EH (cell line): ENCODE measurements around the gene TFEB.

ENCODE experiments used
- DNase-seq: peaks from one replicate; pipeline ENCODE4 v3.0.0-alpha.2; 2015; ENCODE audit warnings: low read depth

TFEB gene

GRCh38 chr6:41735427-41736185 is at the start of gene TFEB:
Gene TFEB, minus strand, starts transcription at chr6:41735608. Its CDS starts 44,395 bp downstream, at chr6:41691213.
- peak; percentile 90 for DNase-seq

GRCh38 chr6:41784581-41785171 is 49.3 kb upstream of the TFEB start:
- no peak for DNase-seq

GRCh38 chr6:41783106-41783780 is 47.8 kb upstream of the TFEB start:
- no peak for DNase-seq

GRCh38 chr6:41781366-41781730 is 45.9 kb upstream of the TFEB start:
- DNase-seq: no peak

GRCh38 chr6:41780551-41781365 is 45.4 kb upstream of the TFEB start, which contains the start of gene PRICKLE4:
Gene PRICKLE4, plus strand, starts transcription at chr6:41780782. Its CDS starts 2,692 bp downstream, at chr6:41783474.
- no peak for DNase-seq

- peak; percentile 90 for DNase-seq
Measured at GRCh38 chr6:41779788-41780550, 44.6 kb upstream of the TFEB start, which contains the start of gene FRS3. Gene FRS3, minus strand, starts transcription at chr6:41779900. Its CDS starts 2,913 bp downstream, at chr6:41776987.

GRCh38 chr6:41779336-41779735 is 43.9 kb upstream of the TFEB start:
- DNase-seq: no peak

GRCh38 chr6:41778895-41779294 is 43.5 kb upstream of the TFEB start:
- DNase-seq: no peak

GRCh38 chr6:41777551-41778285 is 42.3 kb upstream of the TFEB start:
- no peak for DNase-seq

- DNase-seq: no peak
Measured at GRCh38 chr6:41775293-41775882, 40.0 kb upstream of the TFEB start.

GRCh38 chr6:41774841-41775240 is 39.4 kb upstream of the TFEB start:
- DNase-seq: no peak

GRCh38 chr6:41771058-41771983 is 35.9 kb upstream of the TFEB start:
- no peak for DNase-seq

GRCh38 chr6:41770381-41771057 is 35.1 kb upstream of the TFEB start:
- DNase-seq: no peak

GRCh38 chr6:41769376-41769775 is 34.0 kb upstream of the TFEB start:
- DNase-seq: no peak

- no peak for DNase-seq
Measured at GRCh38 chr6:41768545-41769308, 33.3 kb upstream of the TFEB start.

- peak; percentile 95 for DNase-seq
Measured at GRCh38 chr6:41767112-41767833, 31.9 kb upstream of the TFEB start.

- peak; percentile 27 for DNase-seq
Measured at GRCh38 chr6:41766043-41766664, 30.7 kb upstream of the TFEB start.
